GM18870 (cell line): ENCODE data around the gene LRRC17.

ENCODE experiments used
- ATAC-seq: cut with Tn5 transposase; IDR thresholded peaks from one replicate; pipeline ENCODE4 v1.9.1; 2021; ENCODE audit warnings: moderate library complexity; ENCODE audit not compliant: unreplicated experiment

Gene LRRC17

DNA sequence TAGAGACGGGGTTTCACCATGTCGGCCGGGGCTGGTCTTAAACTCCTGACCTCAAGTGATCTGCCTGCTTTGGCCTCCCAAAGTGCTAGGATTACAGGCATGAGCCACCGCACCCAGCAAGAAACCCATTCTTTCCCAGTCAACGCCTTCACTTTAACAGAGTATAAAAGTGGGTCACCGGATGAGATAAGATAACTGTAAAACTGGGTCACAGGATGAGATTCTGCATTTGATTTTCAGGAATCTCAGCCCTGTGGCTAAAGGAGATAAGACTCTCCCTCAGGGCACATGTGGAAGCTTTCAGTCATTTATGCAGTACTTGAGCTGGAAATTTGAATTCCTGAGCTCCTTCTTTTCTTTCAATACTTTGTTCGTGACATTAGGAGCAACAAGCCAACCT is 70.8 kb downstream of the LRRC17 start:
- ATAC-seq = no peak

DNA sequence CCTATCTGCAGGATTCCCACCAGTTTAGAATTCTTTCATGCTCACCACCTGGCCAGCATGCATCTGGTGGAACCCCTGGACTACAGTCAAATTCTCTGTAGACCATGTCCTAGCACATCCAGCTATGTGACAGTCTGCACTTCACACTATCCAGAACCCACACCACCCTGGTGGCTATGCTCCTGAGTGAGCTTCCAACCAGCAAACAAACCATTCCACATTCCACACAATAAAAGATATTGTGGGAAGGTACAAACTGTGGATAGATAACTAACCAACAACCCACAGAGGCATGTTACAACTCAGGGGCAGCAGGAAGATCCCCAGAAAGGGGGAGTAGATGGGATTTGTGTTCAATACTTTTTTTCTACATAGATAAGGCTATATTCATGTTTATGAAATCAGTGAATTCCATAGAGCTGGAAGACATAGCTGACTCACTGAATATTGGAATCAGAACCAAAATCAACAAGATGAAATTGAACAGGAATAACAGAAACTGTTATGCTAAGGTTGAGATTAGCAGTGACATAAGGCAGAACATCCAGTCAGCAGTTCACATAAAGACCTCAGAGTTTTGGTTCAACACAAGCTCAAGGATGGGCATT is 72.5 kb downstream of the LRRC17 start:
- no peak for ATAC-seq

DNA sequence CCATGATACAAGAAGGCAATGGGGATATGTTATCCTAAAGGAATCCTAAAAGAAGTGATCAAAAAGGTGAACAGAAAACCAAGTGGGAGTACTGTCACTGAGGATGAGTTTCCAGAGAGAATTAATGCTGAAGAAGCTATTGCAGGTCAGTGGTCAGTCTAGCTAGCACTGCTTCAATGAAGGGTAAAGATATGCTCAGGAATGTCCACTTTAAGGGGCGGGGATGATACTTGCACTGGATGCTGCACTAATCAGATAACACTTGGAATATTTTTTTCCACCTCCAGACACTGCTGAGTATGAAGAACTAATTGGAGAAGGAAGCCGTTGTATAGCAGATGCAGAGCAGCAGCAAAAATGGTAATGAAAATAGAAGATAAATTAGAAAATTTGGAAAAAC is 75.3 kb downstream of the LRRC17 start:
- no peak for ATAC-seq

DNA sequence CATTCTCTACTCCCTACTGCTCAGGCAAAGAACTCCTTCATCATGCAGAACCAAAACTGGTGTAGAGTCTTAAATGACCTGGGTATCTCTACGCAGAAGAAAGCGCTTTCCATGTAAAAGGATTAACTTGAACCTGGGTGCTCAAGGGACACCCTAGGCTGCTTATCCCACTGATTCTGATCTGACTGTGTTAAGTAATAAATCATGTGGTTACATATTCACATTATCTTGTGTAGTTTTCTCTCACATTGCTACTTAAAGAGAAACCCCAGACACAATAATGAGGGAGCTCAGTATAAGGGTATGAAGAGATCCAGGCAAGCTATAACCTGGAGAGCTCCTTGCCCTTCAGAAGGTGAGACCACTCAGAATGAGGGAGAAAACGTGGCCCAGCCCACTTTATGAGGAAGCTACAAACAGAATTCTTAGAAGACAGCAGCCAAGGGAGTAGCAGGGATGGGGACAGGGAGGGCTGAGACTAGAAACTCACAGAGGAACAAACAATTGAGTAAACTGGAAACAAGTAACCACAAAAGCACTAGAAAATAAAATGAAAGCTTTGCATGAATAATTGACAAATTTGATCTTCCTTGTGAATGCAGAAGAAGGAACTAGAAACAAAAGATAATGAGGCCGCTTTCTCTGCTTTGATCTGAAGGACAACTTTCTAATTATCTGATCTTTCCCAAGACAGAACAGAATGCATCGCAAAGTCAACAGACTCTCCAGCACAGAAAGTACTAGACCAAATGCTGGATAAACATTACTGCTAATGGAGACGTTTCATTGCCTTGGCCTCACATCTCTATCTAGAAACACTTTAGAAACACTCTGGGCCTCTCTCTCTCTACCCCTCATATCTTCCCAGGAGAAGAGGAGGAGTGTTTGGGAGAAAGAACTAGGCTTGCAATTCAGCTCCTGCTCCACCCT is 76.1 kb downstream of the LRRC17 start:
- ATAC-seq = no peak

DNA sequence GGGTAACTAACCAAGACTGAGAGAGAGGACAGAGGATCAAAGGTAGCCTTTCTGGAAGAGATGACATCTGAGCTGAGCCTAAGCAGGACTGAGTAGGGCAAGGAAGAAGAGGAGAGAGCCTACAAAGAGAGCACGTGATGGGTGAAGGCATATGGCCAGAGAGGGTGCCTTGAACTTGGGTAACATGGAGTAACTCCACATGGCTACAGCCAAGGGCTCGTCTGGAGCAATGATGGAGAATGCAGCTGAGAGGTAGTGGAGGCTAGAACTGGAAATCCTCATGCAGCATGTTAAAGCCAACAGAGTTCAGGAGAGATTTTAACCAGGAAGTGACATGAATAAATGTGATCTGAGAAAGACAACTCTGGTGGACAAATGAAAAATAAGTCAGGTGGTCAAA is 77.8 kb downstream of the LRRC17 start:
- no peak for ATAC-seq

DNA sequence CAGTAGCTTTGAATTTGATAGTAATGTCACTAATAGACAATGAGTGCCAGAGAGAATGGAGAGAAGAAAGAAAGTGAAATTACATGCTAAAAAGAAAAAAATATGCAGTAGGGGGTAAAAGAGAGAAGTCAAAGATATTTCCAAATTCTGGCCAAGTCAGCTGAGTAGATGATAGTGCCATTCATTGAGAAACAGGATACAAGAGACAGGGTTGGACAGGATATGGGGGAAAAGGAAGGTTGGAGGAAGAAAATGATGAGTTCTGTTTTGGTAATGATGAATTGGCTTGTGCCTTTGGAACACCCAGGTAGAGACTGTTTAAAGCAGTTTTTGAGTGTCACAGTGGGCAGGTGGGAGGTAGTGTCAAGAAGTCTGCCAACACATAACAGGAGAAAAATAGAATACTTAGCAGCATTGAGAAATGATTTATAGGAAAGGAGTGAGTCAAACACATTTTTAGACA is 78.3 kb downstream of the LRRC17 start:
- no peak for ATAC-seq

DNA sequence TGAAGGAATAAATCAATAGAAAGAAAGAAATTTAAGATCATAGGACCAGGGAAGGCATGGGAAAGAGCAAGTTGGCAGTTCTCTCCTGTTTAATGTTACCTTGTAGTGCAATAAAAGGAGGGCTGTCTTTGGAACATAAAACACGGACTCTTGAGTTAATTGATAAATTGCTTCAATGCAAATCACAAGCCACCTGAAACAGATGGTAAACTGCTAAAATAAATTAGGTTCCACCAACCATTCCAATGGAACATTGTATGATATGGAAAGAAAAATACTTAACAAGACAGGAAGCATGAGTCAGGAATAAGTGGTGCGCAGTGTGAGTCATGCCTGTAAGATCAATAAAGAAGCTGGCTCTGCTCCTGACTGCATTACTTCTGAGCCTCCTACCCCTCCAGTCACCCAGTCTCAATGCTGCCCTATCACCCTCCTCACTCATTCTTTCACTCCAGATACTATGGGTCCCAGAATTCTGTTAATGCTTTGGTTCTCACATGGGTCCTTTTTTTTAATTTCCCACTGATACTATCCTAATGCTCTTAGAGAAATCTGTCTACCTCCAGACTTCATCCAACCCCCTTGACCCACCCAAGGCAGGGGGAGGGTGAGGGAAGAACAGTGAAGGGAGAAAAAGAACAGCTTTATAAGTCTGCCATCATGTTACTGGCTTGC is 78.9 kb downstream of the LRRC17 start:
- no peak for ATAC-seq

DNA sequence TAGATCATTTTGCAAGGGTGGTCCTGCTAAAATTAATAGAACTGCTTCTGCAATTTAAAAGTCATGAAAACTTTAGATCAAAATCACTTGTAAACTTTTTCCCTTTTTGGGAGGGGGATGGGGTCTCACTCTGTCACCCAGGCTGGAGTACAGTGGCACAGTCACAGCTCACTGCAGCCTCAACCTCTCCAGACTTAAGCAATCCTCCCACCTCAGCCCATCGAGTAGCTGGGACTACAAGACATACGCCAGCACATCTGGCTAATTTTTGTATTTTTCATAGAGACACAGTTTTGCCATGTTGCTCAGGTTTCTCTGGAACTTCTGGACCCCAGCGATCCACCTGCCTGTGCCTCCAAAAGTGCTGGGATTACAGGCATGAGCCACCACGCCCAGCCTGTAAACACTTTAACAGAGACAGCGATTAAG is 79.7 kb downstream of the LRRC17 start:
- no peak for ATAC-seq

DNA sequence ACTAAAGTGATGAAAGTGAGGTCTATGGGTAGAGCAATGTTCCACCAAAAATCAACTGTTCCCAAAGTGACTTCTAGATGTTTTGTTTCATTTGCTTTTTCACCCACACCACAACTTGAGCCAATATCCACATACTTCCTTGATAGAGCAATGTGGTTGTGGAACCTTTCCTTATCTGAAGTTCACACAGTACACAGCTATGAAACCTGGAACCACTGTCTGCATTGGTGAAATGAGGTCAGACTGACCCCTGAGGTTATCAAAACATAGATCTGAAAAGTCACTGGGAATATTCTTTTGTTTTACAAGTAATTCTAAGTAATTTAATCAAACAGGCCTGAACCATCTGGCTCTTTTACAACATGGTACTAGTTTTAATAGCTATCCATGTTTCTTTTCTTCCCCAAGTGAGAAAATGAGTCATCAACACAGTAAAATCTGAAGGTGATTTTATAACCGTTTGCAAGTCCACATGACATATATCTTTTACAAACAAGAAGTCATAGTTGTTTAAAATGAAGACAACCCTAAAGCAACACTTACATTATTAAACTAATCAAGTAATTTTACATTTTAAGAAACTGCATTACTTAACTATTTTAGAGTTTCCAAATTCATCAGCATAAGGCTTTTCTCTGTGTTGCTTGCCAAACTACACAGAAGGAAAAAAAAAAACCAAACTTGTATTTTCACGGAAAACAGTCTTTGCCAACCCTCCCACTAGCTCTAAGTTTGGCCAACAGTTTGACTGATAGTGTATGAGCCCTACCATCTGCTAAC is 80.3 kb downstream of the LRRC17 start:
- no peak for ATAC-seq

DNA sequence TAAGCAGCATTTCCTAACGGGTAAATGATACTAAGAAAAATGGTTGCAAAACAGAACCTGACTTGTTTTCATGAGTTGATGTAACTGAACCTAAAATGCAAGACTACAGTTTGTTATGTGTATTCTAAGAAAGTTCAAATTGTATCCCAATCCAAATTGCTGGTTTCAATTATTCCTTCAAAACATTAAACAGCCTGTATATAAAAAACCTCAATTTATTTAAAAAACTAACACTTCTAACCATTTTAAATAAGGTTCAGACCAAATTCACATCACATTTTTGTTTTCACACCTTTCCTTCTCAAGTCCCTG is 80.9 kb downstream of the LRRC17 start:
- no peak for ATAC-seq

DNA sequence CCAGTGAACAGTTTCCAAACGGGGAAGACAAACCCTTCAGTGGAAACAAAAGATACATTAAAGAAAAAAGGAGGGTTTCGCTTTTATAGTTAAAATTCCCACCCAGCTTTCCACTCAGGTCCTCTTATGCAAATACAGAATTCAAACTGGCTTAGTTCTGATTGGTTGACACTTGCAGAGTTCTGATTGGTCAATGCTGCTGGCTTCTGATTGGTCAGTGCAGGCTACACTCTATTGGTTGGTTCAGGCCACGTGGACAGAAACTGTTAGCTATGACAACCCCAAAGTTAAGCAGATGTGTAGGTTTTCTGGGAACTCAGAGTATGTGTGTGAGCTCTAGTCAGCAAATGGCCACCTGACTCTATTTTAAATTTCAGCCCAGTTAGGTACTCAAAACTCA is 81.8 kb downstream of the LRRC17 start:
- no peak for ATAC-seq
